Cardiac atrium fibroblast (primary cell): ENCODE measurements around the gene PCOLCE2. TPM values are rescaled to one million over a fixed set of nuclear protein-coding genes. Genes with fewer than 3 reads are reported as not detected.

ENCODE experiments used
- total RNA-seq: library from RNA; depleted of rRNA; stranded (reverse); fragments of >200 nt; gene quantifications from 2 replicates; pipeline ENCODE4 v1.2.3, GENCODE V29; 2015

The PCOLCE2 gene
- total RNA-seq: 38.1 and 44.8 TPM in 2 replicates

GRCh38 chr3:142888481-142889211 lies at the start of gene PCOLCE2:
TSS of gene PCOLCE2 (minus strand) at chr3:142889083. CDS start at chr3:142888896, 187 bp downstream.

Other genes starting within 250 kb of the PCOLCE2 start
- gene TRPC1, start 165.0 kb downstream of the PCOLCE2 start, total RNA-seq: 5.4 and 7.3 TPM in 2 replicates
- gene PAQR9, start 74.6 kb upstream of the PCOLCE2 start, total RNA-seq: not detected in 2 replicates
- gene U2SURP, start 112.5 kb upstream of the PCOLCE2 start, total RNA-seq: 19.0 and 26.9 TPM in 2 replicates
- gene CHST2, start 230.7 kb upstream of the PCOLCE2 start, total RNA-seq: 61.7 and 74.7 TPM in 2 replicates